GM18873 (cell line): ENCODE data around the gene ZNF566.
"Not testable (repeated sequence)": the region's sequence is repeated elsewhere in the genome, so short reads cannot be mapped to it uniquely, and the experiment has no call there.

Source experiments
- ATAC-seq: cut with Tn5 transposase; IDR thresholded peaks from one replicate; pipeline ENCODE4 v1.9.1; 2021; ENCODE audit warnings: mild to moderate bottlenecking, moderate library complexity, moderate number of reproducible peaks; ENCODE audit not compliant: unreplicated experiment, low FRiP score

The ZNF566 gene

GRCh38 chr19:36489118-36489919 is at the start of gene ZNF566:
Gene ZNF566 (minus strand): TSS chr19:36489561. CDS start chr19:36476557, 13,004 bp downstream.
- ATAC-seq = peak; percentile 69

- ATAC-seq = peak; percentile 26
Observed at GRCh38 chr19:36528921-36529518, 39.7 kb upstream of the ZNF566 start.

GRCh38 chr19:36528194-36528920 is 39.0 kb upstream of the ZNF566 start, which contains the start of gene ZNF260:
Gene ZNF260 (minus strand): TSS chr19:36528271. CDS start chr19:36515238, 13,033 bp downstream.
- ATAC-seq = peak; percentile 73

GRCh38 chr19:36527873-36528193 is 38.5 kb upstream of the ZNF566 start:
- no peak for ATAC-seq

- ATAC-seq = no peak
Observed at GRCh38 chr19:36527341-36527740, 38.0 kb upstream of the ZNF566 start.

GRCh38 chr19:36526581-36526980 is 37.2 kb upstream of the ZNF566 start:
- no peak for ATAC-seq

GRCh38 chr19:36524617-36525016 is 35.3 kb upstream of the ZNF566 start:
- no peak for ATAC-seq

- no peak for ATAC-seq
Observed at GRCh38 chr19:36514012-36514612, 24.8 kb upstream of the ZNF566 start.

GRCh38 chr19:36508325-36508724 is 19.0 kb upstream of the ZNF566 start:
- no peak for ATAC-seq

- no peak for ATAC-seq
Observed at GRCh38 chr19:36501973-36502372, 12.6 kb upstream of the ZNF566 start.

GRCh38 chr19:36497001-36497400 is 7.6 kb upstream of the ZNF566 start:
- ATAC-seq = no peak

GRCh38 chr19:36492689-36493453 is 3.5 kb upstream of the ZNF566 start:
- ATAC-seq = not testable (repeated sequence)

- ATAC-seq = not testable (repeated sequence)
Observed at GRCh38 chr19:36490846-36491245, 1.5 kb upstream of the ZNF566 start.

- peak; percentile 39 for ATAC-seq
Observed at GRCh38 chr19:36489920-36490415, 607 bp upstream of the ZNF566 start.

GRCh38 chr19:36488846-36489117 is 579 bp downstream of the ZNF566 start:
- ATAC-seq = peak; percentile 26

- no peak for ATAC-seq
Observed at GRCh38 chr19:36488118-36488845, 1.1 kb downstream of the ZNF566 start.

GRCh38 chr19:36483653-36484052 is 5.7 kb downstream of the ZNF566 start:
- ATAC-seq = no peak

- ATAC-seq = no peak
Observed at GRCh38 chr19:36482876-36483275, 6.5 kb downstream of the ZNF566 start.

GRCh38 chr19:36460046-36460445 is 29.3 kb downstream of the ZNF566 start:
- ATAC-seq = no peak

- no peak for ATAC-seq
Observed at GRCh38 chr19:36456831-36457230, 32.5 kb downstream of the ZNF566 start.
